K562 (cell line): Measurements from ENCODE around the gene CD164L2. TPM values are rescaled to one million over a fixed set of nuclear protein-coding genes. Genes with fewer than 3 reads are reported as not detected.
A peak's percentile ranks its signal among the peaks of the same experiment; 100 is the strongest.

Experiments used
- CBFA2T3 ChIP-seq: fragments of 450-650 bp; IDR thresholded peaks from 2 replicates; pipeline ENCODE4 v1.6.1; 2017
- CREB1 ChIP-seq, 2 experiments: sonication (generic) in 1 of 2; formaldehyde crosslinking in 1 of 2; IDR thresholded peaks; 2 replicates each; pipeline versions ENCODE4 v1.6.1 to v1.8.0; 2012 to 2022; ENCODE audit warnings: inconsistent platforms in 1 of 2, mild to moderate bottlenecking in 1 of 2, missing genetic modification reagents in 1 of 2, moderate library complexity in 1 of 2
- EGR1 ChIP-seq: fragments of 450-650 bp; conservative IDR thresholded peaks from 2 replicates; pipeline ENCODE4 v1.6.1; 2017; ENCODE audit warnings: mild to moderate bottlenecking
- FOXK1 ChIP-seq: sonication (generic); formaldehyde crosslinking; IDR thresholded peaks from 2 replicates; pipeline ENCODE4 v1.8.0; 2022; ENCODE audit warnings: missing genetic modification reagents, mild to moderate bottlenecking, borderline replicate concordance
- KDM4B ChIP-seq, 2 experiments: fragments of 450-650 bp in 1 of 2; sonication (generic) in 1 of 2; IDR thresholded peaks; 2 replicates each; pipeline ENCODE4 v1.6.1; 2016 to 2017; ENCODE audit warnings: borderline replicate concordance in 2 of 2, antibody characterized with exemption in 1 of 2, low read depth in 1 of 2, mild to moderate bottlenecking in 1 of 2
- KLF1 ChIP-seq: fragments of 450-650 bp; IDR thresholded peaks from 2 replicates; pipeline ENCODE4 v1.6.1; 2016; ENCODE audit warnings: missing genetic modification characterization, missing compliant biosample characterization
- KLF16 ChIP-seq: IDR thresholded peaks from 2 replicates; pipeline ENCODE4 v1.6.1; 2016; ENCODE audit warnings: antibody characterized with exemption
- NCOA2 ChIP-seq, 2 experiments: fragments of 450-650 bp; IDR thresholded peaks; 2 replicates each; pipeline ENCODE4 v1.6.1; 2018; ENCODE audit warnings: mild to moderate bottlenecking in 2 of 2, moderate library complexity in 1 of 2; ENCODE audit not compliant: partially characterized antibody in 2 of 2
- NEUROD1 ChIP-seq: fragments of 150-350 bp; IDR thresholded peaks from 2 replicates; pipeline ENCODE4 v1.6.1; 2014; ENCODE audit warnings: borderline replicate concordance, low read length, low read depth; ENCODE audit not compliant: partially characterized antibody
- NFIC ChIP-seq: fragments of 450-650 bp; IDR thresholded peaks from 2 replicates; pipeline ENCODE4 v1.6.1; 2017; ENCODE audit warnings: mild to moderate bottlenecking, inconsistent platforms
- TSC22D4 ChIP-seq: fragments of 450-650 bp; IDR thresholded peaks from 2 replicates; pipeline ENCODE4 v1.6.1; 2016; ENCODE audit warnings: missing genetic modification characterization, missing biosample characterization, control low read depth
- ZBTB7A ChIP-seq: IDR thresholded peaks from 2 replicates; pipeline ENCODE4 v1.6.1; 2011; ENCODE audit warnings: low read depth, mild to moderate bottlenecking, low read length, moderate library complexity, borderline replicate concordance; ENCODE audit not compliant: control insufficient read depth
- ZC3H4 ChIP-seq: sonication (generic); formaldehyde crosslinking; IDR thresholded peaks from 2 replicates; pipeline ENCODE4 v1.9.0; 2021; ENCODE audit warnings: missing genetic modification reagents, borderline replicate concordance
- ZNF561 ChIP-seq: fragments of 450-650 bp; formaldehyde crosslinking; conservative IDR thresholded peaks from 2 replicates; pipeline ENCODE4 v1.4.0; 2020; ENCODE audit warnings: mild to moderate bottlenecking, moderate library complexity
- polyA plus RNA-seq, 8 experiments: library from polyadenylated mRNA; depleted of rRNA in 4 of 8; stranded (reverse) in 5 of 8; unstranded in 3 of 8; fragments of >200 nt; fragmentation: Nextera tagmentation in 2 of 8; fragmentation: Illumina TruSeq in 1 of 8; extraction: Ambion mirVana in 2 of 8; extraction: Trizol in 1 of 8; gene quantifications; 2 replicates each; pipeline versions ENCODE4 v1.2.1 to v1.2.3, GENCODE V29; 2011 to 2014; ENCODE audit warnings: inconsistent platforms in 1 of 8, missing spikeins in 1 of 8
- total RNA-seq, 7 experiments: library from RNA; depleted of rRNA in 6 of 7; stranded (reverse); fragments of >200 nt in 6 of 7; fragmentation: Illumina TruSeq in 2 of 7; extraction: Trizol in 2 of 7; gene quantifications; 2 replicates each; pipeline versions ENCODE4 v1.2.1 to v1.2.3, GENCODE V29; 2011 to 2021; ENCODE audit warnings: low replicate concordance in 1 of 7
- TF ChIP-seq, protein P1 (sequence below): fragments of 200-800 bp; sonication (Bioruptor generic); IDR thresholded peaks from 2 replicates; pipeline ENCODE4 v1.6.1; 2017; ENCODE audit warnings: missing genetic modification characterization, missing compliant biosample characterization
- TF ChIP-seq, protein P2 (sequence below): sonication (generic); IDR thresholded peaks from 2 replicates; pipeline ENCODE4 v1.6.1; 2016
- TF ChIP-seq, protein P3 (sequence below): fragments of 250-450 bp; sonication (Bioruptor Pico); IDR thresholded peaks from 2 replicates; pipeline ENCODE4 v1.5.0; 2020; ENCODE audit warnings: mild to moderate bottlenecking
- TF ChIP-seq, protein P4 (sequence below): fragments of 250-450 bp; sonication (Bioruptor Pico); IDR thresholded peaks from 2 replicates; pipeline ENCODE4 v1.4.0; 2020; ENCODE audit warnings: mild to moderate bottlenecking, moderate library complexity
- TF ChIP-seq, protein P5 (sequence below): fragments of 250-450 bp; sonication (Bioruptor Pico); IDR thresholded peaks from 2 replicates; pipeline ENCODE4 v1.9.0; 2021; ENCODE audit warnings: mild to moderate bottlenecking, inconsistent platforms

The CD164L2 gene
- total and polyA plus RNA-seq, 9 of the 15 experiments (the other 6 are each of a cell fraction or from before 2014, with no cell fraction given) = 0.08 to 0.92 (median 0.38) TPM; not detected in 1

DNA sequence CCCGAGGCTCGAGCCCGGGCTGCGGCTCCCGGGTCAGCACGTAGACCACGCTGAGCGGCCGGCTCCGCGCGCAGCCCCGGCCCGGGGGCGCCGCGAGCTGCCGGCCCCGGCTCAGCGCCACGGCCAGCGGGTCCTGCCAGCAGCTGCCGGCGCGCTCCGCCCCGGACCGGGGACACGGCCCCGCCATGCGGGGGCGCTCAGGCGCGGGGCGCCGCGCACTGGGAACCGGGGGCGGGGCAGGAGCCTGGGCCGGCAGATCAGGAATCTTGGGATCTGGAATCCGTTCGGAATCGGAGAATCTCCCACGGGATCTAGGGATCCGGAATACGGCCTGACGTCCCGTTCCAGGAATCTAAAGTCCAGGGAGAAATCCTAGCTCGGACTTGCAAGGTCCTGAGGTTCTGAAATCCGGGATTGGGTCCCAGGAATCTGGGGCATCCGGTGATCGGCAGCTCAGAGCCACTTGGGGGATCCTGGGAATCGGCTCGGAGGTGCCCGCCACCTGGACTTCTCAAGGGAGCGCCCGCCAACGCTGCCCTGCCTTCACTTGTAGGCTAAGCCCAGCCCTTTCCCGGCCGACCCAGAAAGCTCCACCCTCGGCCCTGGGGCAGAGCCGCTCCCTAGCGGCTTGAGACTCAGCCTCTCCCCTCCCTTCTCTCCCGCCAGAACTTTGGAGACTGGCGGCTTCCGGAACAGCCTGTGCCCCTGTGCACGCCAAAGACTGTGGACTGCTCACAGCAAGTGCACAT, 16.5 kb downstream of the CD164L2 start, which contains the start of gene MAP3K6 (continued):
- TF ChIP-seq, protein P1, sequence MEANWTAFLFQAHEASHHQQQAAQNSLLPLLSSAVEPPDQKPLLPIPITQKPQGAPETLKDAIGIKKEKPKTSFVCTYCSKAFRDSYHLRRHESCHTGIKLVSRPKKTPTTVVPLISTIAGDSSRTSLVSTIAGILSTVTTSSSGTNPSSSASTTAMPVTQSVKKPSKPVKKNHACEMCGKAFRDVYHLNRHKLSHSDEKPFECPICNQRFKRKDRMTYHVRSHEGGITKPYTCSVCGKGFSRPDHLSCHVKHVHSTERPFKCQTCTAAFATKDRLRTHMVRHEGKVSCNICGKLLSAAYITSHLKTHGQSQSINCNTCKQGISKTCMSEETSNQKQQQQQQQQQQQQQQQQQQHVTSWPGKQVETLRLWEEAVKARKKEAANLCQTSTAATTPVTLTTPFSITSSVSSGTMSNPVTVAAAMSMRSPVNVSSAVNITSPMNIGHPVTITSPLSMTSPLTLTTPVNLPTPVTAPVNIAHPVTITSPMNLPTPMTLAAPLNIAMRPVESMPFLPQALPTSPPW = peak; percentile 52
- TF ChIP-seq NCOA2 (IDR thresholded peaks at IDR 0.05; ENCODE audit: partially characterized antibody in 2 of 2) (no peak), TSC22D4 (tag) (no peak), ZBTB7A (peak; percentile 14; the same call in 1 of the 2 replicates), CREB1 (IDR thresholded peaks at IDR 0.05) (no peak), CREB1 (CRISPR knock-in tag; IDR thresholded peaks at IDR 0.05) (no peak), EGR1 (peak; percentile 63), KLF16 (peak; percentile 36; the same call in 1 of the 2 replicates), NEUROD1 (no peak), CBFA2T3 (no peak), FOXK1 (CRISPR knock-in tag) (no peak), ZC3H4 (no peak), NFIC (no peak), ZNF561 (CRISPR knock-in tag) (no peak), KLF1 (tag) (no peak), KDM4B (IDR thresholded peaks at IDR 0.05; ENCODE audit: borderline replicate concordance in 2 of 2, low read depth in 1 of 2) (peak in 1 of 2 experiments; percentile 62; a peak in 1 of 4 replicates)
- TF ChIP-seq, protein P2, sequence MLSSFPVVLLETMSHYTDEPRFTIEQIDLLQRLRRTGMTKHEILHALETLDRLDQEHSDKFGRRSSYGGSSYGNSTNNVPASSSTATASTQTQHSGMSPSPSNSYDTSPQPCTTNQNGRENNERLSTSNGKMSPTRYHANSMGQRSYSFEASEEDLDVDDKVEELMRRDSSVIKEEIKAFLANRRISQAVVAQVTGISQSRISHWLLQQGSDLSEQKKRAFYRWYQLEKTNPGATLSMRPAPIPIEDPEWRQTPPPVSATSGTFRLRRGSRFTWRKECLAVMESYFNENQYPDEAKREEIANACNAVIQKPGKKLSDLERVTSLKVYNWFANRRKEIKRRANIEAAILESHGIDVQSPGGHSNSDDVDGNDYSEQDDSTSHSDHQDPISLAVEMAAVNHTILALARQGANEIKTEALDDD = no peak
- TF ChIP-seq, protein P3, sequence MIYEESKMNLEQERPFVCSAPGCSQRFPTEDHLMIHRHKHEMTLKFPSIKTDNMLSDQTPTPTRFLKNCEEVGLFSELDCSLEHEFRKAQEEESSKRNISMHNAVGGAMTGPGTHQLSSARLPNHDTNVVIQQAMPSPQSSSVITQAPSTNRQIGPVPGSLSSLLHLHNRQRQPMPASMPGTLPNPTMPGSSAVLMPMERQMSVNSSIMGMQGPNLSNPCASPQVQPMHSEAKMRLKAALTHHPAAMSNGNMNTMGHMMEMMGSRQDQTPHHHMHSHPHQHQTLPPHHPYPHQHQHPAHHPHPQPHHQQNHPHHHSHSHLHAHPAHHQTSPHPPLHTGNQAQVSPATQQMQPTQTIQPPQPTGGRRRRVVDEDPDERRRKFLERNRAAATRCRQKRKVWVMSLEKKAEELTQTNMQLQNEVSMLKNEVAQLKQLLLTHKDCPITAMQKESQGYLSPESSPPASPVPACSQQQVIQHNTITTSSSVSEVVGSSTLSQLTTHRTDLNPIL (CRISPR knock-in tag) = no peak
- TF ChIP-seq, protein P4, sequence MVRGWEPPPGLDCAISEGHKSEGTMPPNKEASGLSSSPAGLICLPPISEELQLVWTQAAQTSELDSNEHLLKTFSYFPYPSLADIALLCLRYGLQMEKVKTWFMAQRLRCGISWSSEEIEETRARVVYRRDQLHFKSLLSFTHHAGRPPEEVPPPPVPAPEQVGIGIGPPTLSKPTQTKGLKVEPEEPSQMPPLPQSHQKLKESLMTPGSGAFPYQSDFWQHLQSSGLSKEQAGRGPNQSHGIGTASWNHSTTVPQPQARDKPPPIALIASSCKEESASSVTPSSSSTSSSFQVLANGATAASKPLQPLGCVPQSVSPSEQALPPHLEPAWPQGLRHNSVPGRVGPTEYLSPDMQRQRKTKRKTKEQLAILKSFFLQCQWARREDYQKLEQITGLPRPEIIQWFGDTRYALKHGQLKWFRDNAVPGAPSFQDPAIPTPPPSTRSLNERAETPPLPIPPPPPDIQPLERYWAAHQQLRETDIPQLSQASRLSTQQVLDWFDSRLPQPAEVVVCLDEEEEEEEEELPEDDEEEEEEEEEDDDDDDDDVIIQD (CRISPR knock-in tag) = no peak
- TF ChIP-seq, protein P5, sequence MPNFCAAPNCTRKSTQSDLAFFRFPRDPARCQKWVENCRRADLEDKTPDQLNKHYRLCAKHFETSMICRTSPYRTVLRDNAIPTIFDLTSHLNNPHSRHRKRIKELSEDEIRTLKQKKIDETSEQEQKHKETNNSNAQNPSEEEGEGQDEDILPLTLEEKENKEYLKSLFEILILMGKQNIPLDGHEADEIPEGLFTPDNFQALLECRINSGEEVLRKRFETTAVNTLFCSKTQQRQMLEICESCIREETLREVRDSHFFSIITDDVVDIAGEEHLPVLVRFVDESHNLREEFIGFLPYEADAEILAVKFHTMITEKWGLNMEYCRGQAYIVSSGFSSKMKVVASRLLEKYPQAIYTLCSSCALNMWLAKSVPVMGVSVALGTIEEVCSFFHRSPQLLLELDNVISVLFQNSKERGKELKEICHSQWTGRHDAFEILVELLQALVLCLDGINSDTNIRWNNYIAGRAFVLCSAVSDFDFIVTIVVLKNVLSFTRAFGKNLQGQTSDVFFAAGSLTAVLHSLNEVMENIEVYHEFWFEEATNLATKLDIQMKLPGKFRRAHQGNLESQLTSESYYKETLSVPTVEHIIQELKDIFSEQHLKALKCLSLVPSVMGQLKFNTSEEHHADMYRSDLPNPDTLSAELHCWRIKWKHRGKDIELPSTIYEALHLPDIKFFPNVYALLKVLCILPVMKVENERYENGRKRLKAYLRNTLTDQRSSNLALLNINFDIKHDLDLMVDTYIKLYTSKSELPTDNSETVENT = peak; percentile 82
